ENCODE measurements around the gene OSTC. TPM values are rescaled to one million over a fixed set of nuclear protein-coding genes. Genes with fewer than 3 reads are reported as not detected.
A peak's percentile ranks its signal among the peaks of the same experiment; 100 is the strongest.

OSTC gene
- total and polyA plus RNA-seq, 3 donors from 2014 or later, result 48.9 to 78.1 (median 54.5) TPM

- DNase-seq, result no peak
- TF ChIP-seq POLR2A (IDR thresholded peaks at IDR 0.05), result no peak
- TF ChIP-seq, protein P1, sequence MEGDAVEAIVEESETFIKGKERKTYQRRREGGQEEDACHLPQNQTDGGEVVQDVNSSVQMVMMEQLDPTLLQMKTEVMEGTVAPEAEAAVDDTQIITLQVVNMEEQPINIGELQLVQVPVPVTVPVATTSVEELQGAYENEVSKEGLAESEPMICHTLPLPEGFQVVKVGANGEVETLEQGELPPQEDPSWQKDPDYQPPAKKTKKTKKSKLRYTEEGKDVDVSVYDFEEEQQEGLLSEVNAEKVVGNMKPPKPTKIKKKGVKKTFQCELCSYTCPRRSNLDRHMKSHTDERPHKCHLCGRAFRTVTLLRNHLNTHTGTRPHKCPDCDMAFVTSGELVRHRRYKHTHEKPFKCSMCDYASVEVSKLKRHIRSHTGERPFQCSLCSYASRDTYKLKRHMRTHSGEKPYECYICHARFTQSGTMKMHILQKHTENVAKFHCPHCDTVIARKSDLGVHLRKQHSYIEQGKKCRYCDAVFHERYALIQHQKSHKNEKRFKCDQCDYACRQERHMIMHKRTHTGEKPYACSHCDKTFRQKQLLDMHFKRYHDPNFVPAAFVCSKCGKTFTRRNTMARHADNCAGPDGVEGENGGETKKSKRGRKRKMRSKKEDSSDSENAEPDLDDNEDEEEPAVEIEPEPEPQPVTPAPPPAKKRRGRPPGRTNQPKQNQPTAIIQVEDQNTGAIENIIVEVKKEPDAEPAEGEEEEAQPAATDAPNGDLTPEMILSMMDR (IDR thresholded peaks at IDR 0.05), result no peak
- no peak overlapping the region for H3K4me3 ChIP-seq
- intact Hi-C loops (cut with DNase I; ENCODE audit: low total_unique reads), result no loop called here
- H3K27me3 ChIP-seq, result no peaks in the 10 kb centered on the region
- H3K27ac ChIP-seq, result no peak overlapping the region
- 37 to 40% methylated on average over 2 of the region's 2 CpGs for WGBS, 2 donors
- no peaks in the 10 kb centered on the region for H3K36me3 ChIP-seq (ENCODE audit: low read depth, missing control alignments)
- no peaks in the 10 kb centered on the region for H3K4me1 ChIP-seq
- H3K9me3 ChIP-seq, result no peaks in the 10 kb centered on the region
Measured at GRCh38 chr4:108637856-108638255, 12.5 kb upstream of the OSTC start.

- Histone ChIP-seq H3K9me3 (no peaks in the 10 kb centered on the region), H3K36me3 (ENCODE audit: low read depth, missing control alignments) (no peaks in the 10 kb centered on the region), H3K27ac (no peak overlapping the region), H3K4me1 (no peaks in the 10 kb centered on the region), H3K27me3 (no peaks in the 10 kb centered on the region), H3K4me3 (no peak overlapping the region)
- TF ChIP-seq, protein P1 (IDR thresholded peaks at IDR 0.05), result no peak
- TF ChIP-seq POLR2A (IDR thresholded peaks at IDR 0.05), result no peak
- intact Hi-C loops (cut with DNase I; ENCODE audit: low total_unique reads), result no loop called here
- 73 to 92% methylated on average over 1 of the region's 1 CpG for WGBS, 2 donors
- DNase-seq, result no peak
Measured at GRCh38 chr4:108644237-108644636, 6.2 kb upstream of the OSTC start.

DNA sequence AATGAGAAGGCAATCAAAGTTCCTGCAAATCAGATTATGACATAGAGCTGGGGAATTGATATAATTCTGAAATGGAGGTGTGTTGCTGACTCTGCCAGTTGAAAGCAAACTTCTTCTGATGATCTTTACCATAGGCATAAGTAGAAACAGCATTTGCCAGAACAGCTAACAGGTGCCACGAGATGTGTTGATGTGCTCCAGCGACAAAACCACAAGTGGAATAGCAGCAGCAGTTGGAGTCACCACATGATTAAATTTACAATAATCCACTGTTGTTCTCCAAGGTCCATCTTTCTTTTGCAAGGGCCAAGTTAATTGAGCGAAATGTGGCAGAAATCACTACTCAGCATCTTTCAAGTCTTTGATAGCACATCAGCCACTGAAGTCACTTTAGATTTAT is 3.7 kb upstream of the OSTC start:
- 94 to 96% methylated on average over 3 of the region's 3 CpGs for WGBS, 2 donors
- Histone ChIP-seq H3K27me3 (no peaks in the 10 kb centered on the region), H3K4me1 (peaks cover 3% of the 10 kb centered on the region), H3K9me3 (no peaks in the 10 kb centered on the region), H3K27ac (no peak overlapping the region), H3K4me3 (no peak overlapping the region), H3K36me3 (ENCODE audit: low read depth, missing control alignments) (no peaks in the 10 kb centered on the region)
- intact Hi-C loops (cut with DNase I; ENCODE audit: low total_unique reads), result no loop called here
- DNase-seq, result no peak
- TF ChIP-seq, protein P1 (IDR thresholded peaks at IDR 0.05), result no peak
- TF ChIP-seq POLR2A (IDR thresholded peaks at IDR 0.05), result no peak

- intact Hi-C loops (cut with DNase I; ENCODE audit: low total_unique reads), result no loop called here
- H3K4me1 ChIP-seq, result peaks cover 3% of the 10 kb centered on the region
- no peaks in the 10 kb centered on the region for H3K36me3 ChIP-seq (ENCODE audit: low read depth, missing control alignments)
- 1 to 2% methylated on average over 6 of the region's 6 CpGs for WGBS, 2 donors
- H3K27me3 ChIP-seq, result no peaks in the 10 kb centered on the region
- no peak for DNase-seq
- peak overlapping the region in 1 of 2 donors; percentile 75 for H3K27ac ChIP-seq
- TF ChIP-seq, protein P1 (IDR thresholded peaks at IDR 0.05), result no peak
- no peak for TF ChIP-seq POLR2A (IDR thresholded peaks at IDR 0.05)
- no peaks in the 10 kb centered on the region for H3K9me3 ChIP-seq
- peak overlapping the region; percentile 74 to 77 for H3K4me3 ChIP-seq
Measured at GRCh38 chr4:108649863-108650211, 562 bp upstream of the OSTC start.

GRCh38 chr4:108651014-108651791 is 804 bp downstream of the OSTC start:
- Histone ChIP-seq H3K4me1 (peaks cover 3% of the 10 kb centered on the region), H3K27me3 (no peaks in the 10 kb centered on the region), H3K27ac (peak overlapping the region; percentile 69 to 75), H3K9me3 (no peaks in the 10 kb centered on the region), H3K36me3 (ENCODE audit: low read depth, missing control alignments) (no peaks in the 10 kb centered on the region), H3K4me3 (peak overlapping the region; percentile 74 to 77)
- 3% methylated on average over 9 of the region's 9 CpGs for WGBS, 2 donors
- no peak for DNase-seq
- TF ChIP-seq POLR2A (IDR thresholded peaks at IDR 0.05), result no peak
- TF ChIP-seq, protein P1 (IDR thresholded peaks at IDR 0.05), result no peak
- intact Hi-C loops (cut with DNase I; ENCODE audit: low total_unique reads), result no loop called here
